IMR-90 (cell line): ENCODE data around the gene L3MBTL4. TPM values are rescaled to one million over a fixed set of nuclear protein-coding genes. Genes with fewer than 3 reads are reported as not detected.

Experiments
- ATAC-seq: fragments of 200-7000 bp; cut with Tn5 transposase; 2 replicates; pipeline ENCODE4 v1.9.1; 2020; ENCODE audit warnings: low read depth, mild to moderate bottlenecking, moderate library complexity
- BruUV-seq: library from RNA; stranded (reverse); fragments of 400-500 nt; replicated peaks from 2 replicates; lab custom pipeline; 2021; lab: Mats Ljungman, UMichigan
- CTCF ChIA-PET: fragments of 300-600 bp; formaldehyde crosslinking; extraction: SDS; loops from one replicate; lab custom pipeline; 2021; ENCODE audit warnings: antibody characterized with exemption; lab: Yijun Ruan, JAX
- POLR2A ChIA-PET: fragments of 300-600 bp; sonication (Branson Sonifier 250); formaldehyde crosslinking; loops from one replicate; lab custom pipeline; 2022; ENCODE audit warnings: antibody characterized with exemption; ENCODE audit not compliant: unreplicated experiment; lab: Charles Lee
- DNase-seq: peaks from one replicate; pipeline ENCODE4 v3.0.0; 2013
- H2AFZ ChIP-seq: replicated peaks from 2 replicates; pipeline ENCODE3; 2013; ENCODE audit warnings: low read length, mild to moderate bottlenecking; ENCODE audit not compliant: poor library complexity
- H2AK5ac ChIP-seq: 2 replicates; pipeline ENCODE4 v1.6.1; 2013; ENCODE audit warnings: low read depth, low read length, inconsistent platforms
- H2AK9ac ChIP-seq: replicated peaks from 2 replicates; pipeline ENCODE3; 2013; ENCODE audit warnings: mild to moderate bottlenecking, low read depth, low read length, moderate library complexity; ENCODE audit not compliant: poor library complexity
- H2BK120ac ChIP-seq: 2 replicates; pipeline ENCODE4 v1.6.1; 2013; ENCODE audit warnings: low read depth, low read length, inconsistent platforms
- H2BK15ac ChIP-seq: 3 replicates; pipeline ENCODE4 v1.6.1; 2013; ENCODE audit warnings: low read depth, low read length, inconsistent platforms
- H2BK20ac ChIP-seq: 2 replicates; pipeline ENCODE4 v1.6.1; 2013; ENCODE audit warnings: low read depth, mild to moderate bottlenecking, inconsistent platforms, low read length, moderate library complexity
- H2BK5ac ChIP-seq: 2 replicates; pipeline ENCODE4 v1.6.1; 2013; ENCODE audit warnings: mild to moderate bottlenecking, low read depth, low read length, inconsistent platforms; ENCODE audit not compliant: poor library complexity, severe bottlenecking
- H3K14ac ChIP-seq: replicated peaks from 2 replicates; pipeline ENCODE4 v1.6.1; 2013; ENCODE audit warnings: low read depth, low read length, inconsistent platforms
- H3K18ac ChIP-seq: 2 replicates; pipeline ENCODE4 v1.6.1; 2013; ENCODE audit warnings: low read depth, low read length, control low read depth
- H3K23ac ChIP-seq: 2 replicates; pipeline ENCODE4 v1.6.1; 2013; ENCODE audit warnings: low read depth, low read length, inconsistent platforms
- H3K27ac ChIP-seq: 2 replicates; pipeline ENCODE4 v1.5.1; 2013; ENCODE audit warnings: mild to moderate bottlenecking, control low read depth, low read length; ENCODE audit not compliant: insufficient read depth
- H3K27me3 ChIP-seq: 2 replicates; pipeline ENCODE4 v1.6.1; 2013; ENCODE audit warnings: low read length; ENCODE audit not compliant: control insufficient read depth, insufficient read depth
- H3K36me3 ChIP-seq: 2 replicates; pipeline ENCODE4 v1.6.1; 2013; ENCODE audit warnings: low read length, mixed read lengths; ENCODE audit not compliant: control insufficient read depth, insufficient read depth
- H3K4ac ChIP-seq: 2 replicates; pipeline ENCODE4 v1.6.1; 2013; ENCODE audit warnings: low read depth, low read length, inconsistent platforms
- H3K4me1 ChIP-seq: 2 replicates; pipeline ENCODE4 v1.6.1; 2013; ENCODE audit warnings: low read length, mixed read lengths; ENCODE audit not compliant: control insufficient read depth, insufficient read depth
- H3K4me2 ChIP-seq: 2 replicates; pipeline ENCODE4 v1.6.1; 2013; ENCODE audit warnings: low read depth, mild to moderate bottlenecking, control low read depth, low read length, moderate library complexity
- H3K4me3 ChIP-seq: 2 replicates; pipeline ENCODE4 v1.5.1; 2013; ENCODE audit warnings: low read depth, mild to moderate bottlenecking, control low read depth, low read length, moderate library complexity; ENCODE audit not compliant: insufficient read depth
- H3K56ac ChIP-seq: 2 replicates; pipeline ENCODE4 v1.6.1; 2013; ENCODE audit warnings: low read length, inconsistent platforms; ENCODE audit not compliant: insufficient read depth; ENCODE audit errors: extremely low read depth
- H3K79me1 ChIP-seq, 2 experiments: 2 replicates each; pipeline ENCODE4 v1.6.1; 2013; ENCODE audit warnings: low read length in 2 of 2, inconsistent platforms in 1 of 2, low read depth in 1 of 2
- H3K9ac ChIP-seq: 2 replicates; pipeline ENCODE4 v1.6.1; 2013; ENCODE audit warnings: low read depth, low read length, control low read depth
- H3K9me1 ChIP-seq: 2 replicates; pipeline ENCODE4 v1.6.1; 2013; ENCODE audit warnings: low read length, inconsistent platforms; ENCODE audit not compliant: insufficient read depth
- H3K9me3 ChIP-seq: 2 replicates; pipeline ENCODE4 v1.6.1; 2013; ENCODE audit warnings: low read length; ENCODE audit not compliant: control insufficient read depth, insufficient read depth
- H4K20me1 ChIP-seq: 2 replicates; pipeline ENCODE4 v1.6.1; 2013; ENCODE audit warnings: low read length, inconsistent platforms; ENCODE audit not compliant: insufficient read depth
- H4K5ac ChIP-seq: 2 replicates; pipeline ENCODE4 v1.6.1; 2013; ENCODE audit warnings: mild to moderate bottlenecking, low read depth, low read length, control low read depth
- H4K8ac ChIP-seq, 2 experiments: 2 replicates each; pipeline ENCODE4 v1.6.1; 2013; ENCODE audit warnings: low read depth in 2 of 2, low read length in 2 of 2, control low read depth in 1 of 2, inconsistent platforms in 1 of 2
- H4K91ac ChIP-seq: 2 replicates; pipeline ENCODE4 v1.6.1; 2013; ENCODE audit warnings: low read depth, low read length, inconsistent platforms; ENCODE audit not compliant: insufficient read depth
- CHD1 ChIP-seq: IDR thresholded peaks from 2 replicates; pipeline ENCODE4 v1.6.1; 2012; ENCODE audit warnings: low read depth, low read length, improper control_type of control experiment
- FOS ChIP-seq: fragments of 150-350 bp; IDR thresholded peaks from 2 replicates; pipeline ENCODE4 v1.6.1; 2016; ENCODE audit warnings: low read depth, low read length
- MXI1 ChIP-seq: IDR thresholded peaks from 2 replicates; pipeline ENCODE4 v1.6.1; 2012; ENCODE audit warnings: low read depth, mild to moderate bottlenecking, low read length, moderate library complexity, borderline replicate concordance
- RCOR1 ChIP-seq: IDR thresholded peaks from 2 replicates; pipeline ENCODE4 v1.6.1; 2012; ENCODE audit warnings: mild to moderate bottlenecking, low read length, improper control_type of control experiment; ENCODE audit not compliant: insufficient replicate concordance
- WGBS, 2 experiments: methylation state at CpG; one replicate each; pipeline versions ENCODE4 v1.1.5 to v1.1.7; 2013; ENCODE audit warnings: missing lambda C conversion rate in 2 of 2; ENCODE audit not compliant: insufficient read length in 1 of 2; ENCODE audit errors: extremely low coverage in 2 of 2; 5-methylcytosine and 5-hydroxymethylcytosine counted together
- dilution Hi-C: fragments of 300-500 bp; cut with HindIII; formaldehyde crosslinking; loops from one replicate; pipeline ENCODE4 v1.14.3; 2018; ENCODE audit warnings: low sequenced_read_pairs; ENCODE audit not compliant: unreplicated experiment
- in situ Hi-C: fragments of 300-500 bp; cut with MboI; formaldehyde crosslinking; loops from 3 replicates; pipeline ENCODE4 v1.14.3; 2019; ENCODE audit warnings: low sequenced_read_pairs, inconsistent platforms, mixed read lengths
- intact Hi-C: fragments of 100-400 bp; cut with micrococcal nuclease; formaldehyde crosslinking; loops from 2 replicates; pipeline ENCODE4 v1.10.0; 2022
- polyA plus RNA-seq, 3 experiments: library from polyadenylated mRNA; depleted of rRNA; stranded (reverse); fragments of >200 nt; gene quantifications; 2 replicates each; pipeline ENCODE4 v1.2.3, GENCODE V29; 2012; ENCODE audit warnings: low replicate concordance in 1 of 3
- total RNA-seq: library from RNA; depleted of rRNA; stranded (reverse); fragments of >200 nt; gene quantifications from 2 replicates; pipeline ENCODE4 v1.2.3, GENCODE V29; 2012
- TF ChIP-seq, protein P1 (sequence below): fragments of 150-350 bp; IDR thresholded peaks from 2 replicates; pipeline ENCODE4 v1.6.1; 2016; ENCODE audit warnings: low read depth, mild to moderate bottlenecking, low read length, moderate library complexity, borderline replicate concordance
- TF ChIP-seq, protein P2 (sequence below): conservative IDR thresholded peaks from 2 replicates; pipeline ENCODE4 v1.5.1; 2012; ENCODE audit warnings: mild to moderate bottlenecking, low read depth, low read length, improper control_type of control experiment
- TF ChIP-seq, protein P3 (sequence below): fragments of 150-350 bp; IDR thresholded peaks from 2 replicates; pipeline ENCODE4 v1.6.1; 2017; ENCODE audit warnings: mild to moderate bottlenecking, antibody characterized with exemption, low read length, low read depth

The L3MBTL4 gene
- total and polyA plus RNA-seq, 2 of the 4 experiments (the other 2 are of a cell fraction): under 0.01 to 0.02 TPM

DNA sequence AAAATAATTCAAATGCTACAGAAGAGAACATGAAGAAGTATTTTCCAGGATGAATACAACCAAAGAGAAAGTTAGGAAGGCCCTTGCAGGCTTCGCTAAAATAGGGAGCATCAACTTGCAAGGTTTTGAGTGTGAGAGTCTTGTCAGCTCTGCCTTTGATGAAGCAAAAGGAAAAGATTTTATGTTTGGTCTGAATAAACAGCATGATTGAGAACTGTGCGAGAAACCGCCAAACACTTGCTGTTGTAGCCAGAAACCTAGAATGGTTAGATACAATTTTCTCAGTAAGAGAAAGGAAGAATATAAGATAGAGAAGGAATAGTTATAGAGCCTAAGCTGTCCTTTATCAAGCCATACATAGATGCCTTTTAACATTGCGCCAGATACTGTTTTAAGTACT lies 163.6 kb downstream of the L3MBTL4 start:
- in situ Hi-C loops: no loop called here

More for the DNA sequence above, 163.6 kb downstream of the L3MBTL4 start:
- H4K8ac ChIP-seq: no peak overlapping the region
- ATAC-seq (no peak), DNase-seq (no peak)
- ChIA-PET POLR2A (no interaction called here), CTCF (no interaction called here)
- H2BK20ac ChIP-seq: no peak overlapping the region
- no peaks in the 10 kb centered on the region for H3K27me3 ChIP-seq
- H2BK120ac ChIP-seq: no peak overlapping the region
- WGBS, 2 experiments: no CpG with 5 or more reads among the region's 4 CpGs
- TF ChIP-seq, protein P1, sequence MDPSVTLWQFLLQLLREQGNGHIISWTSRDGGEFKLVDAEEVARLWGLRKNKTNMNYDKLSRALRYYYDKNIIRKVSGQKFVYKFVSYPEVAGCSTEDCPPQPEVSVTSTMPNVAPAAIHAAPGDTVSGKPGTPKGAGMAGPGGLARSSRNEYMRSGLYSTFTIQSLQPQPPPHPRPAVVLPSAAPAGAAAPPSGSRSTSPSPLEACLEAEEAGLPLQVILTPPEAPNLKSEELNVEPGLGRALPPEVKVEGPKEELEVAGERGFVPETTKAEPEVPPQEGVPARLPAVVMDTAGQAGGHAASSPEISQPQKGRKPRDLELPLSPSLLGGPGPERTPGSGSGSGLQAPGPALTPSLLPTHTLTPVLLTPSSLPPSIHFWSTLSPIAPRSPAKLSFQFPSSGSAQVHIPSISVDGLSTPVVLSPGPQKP: no peak
- TF ChIP-seq, protein P2, sequence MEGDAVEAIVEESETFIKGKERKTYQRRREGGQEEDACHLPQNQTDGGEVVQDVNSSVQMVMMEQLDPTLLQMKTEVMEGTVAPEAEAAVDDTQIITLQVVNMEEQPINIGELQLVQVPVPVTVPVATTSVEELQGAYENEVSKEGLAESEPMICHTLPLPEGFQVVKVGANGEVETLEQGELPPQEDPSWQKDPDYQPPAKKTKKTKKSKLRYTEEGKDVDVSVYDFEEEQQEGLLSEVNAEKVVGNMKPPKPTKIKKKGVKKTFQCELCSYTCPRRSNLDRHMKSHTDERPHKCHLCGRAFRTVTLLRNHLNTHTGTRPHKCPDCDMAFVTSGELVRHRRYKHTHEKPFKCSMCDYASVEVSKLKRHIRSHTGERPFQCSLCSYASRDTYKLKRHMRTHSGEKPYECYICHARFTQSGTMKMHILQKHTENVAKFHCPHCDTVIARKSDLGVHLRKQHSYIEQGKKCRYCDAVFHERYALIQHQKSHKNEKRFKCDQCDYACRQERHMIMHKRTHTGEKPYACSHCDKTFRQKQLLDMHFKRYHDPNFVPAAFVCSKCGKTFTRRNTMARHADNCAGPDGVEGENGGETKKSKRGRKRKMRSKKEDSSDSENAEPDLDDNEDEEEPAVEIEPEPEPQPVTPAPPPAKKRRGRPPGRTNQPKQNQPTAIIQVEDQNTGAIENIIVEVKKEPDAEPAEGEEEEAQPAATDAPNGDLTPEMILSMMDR: no peak
- TF ChIP-seq FOS: no peak
- TF ChIP-seq, protein P3, sequence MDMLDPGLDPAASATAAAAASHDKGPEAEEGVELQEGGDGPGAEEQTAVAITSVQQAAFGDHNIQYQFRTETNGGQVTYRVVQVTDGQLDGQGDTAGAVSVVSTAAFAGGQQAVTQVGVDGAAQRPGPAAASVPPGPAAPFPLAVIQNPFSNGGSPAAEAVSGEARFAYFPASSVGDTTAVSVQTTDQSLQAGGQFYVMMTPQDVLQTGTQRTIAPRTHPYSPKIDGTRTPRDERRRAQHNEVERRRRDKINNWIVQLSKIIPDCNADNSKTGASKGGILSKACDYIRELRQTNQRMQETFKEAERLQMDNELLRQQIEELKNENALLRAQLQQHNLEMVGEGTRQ: no peak
- TF ChIP-seq CHD1: no peak
- TF ChIP-seq MXI1: no peak
- no peak for TF ChIP-seq RCOR1
- H3K4me1 ChIP-seq: no peaks in the 10 kb centered on the region
- no peaks in the 10 kb centered on the region for H3K9me3 ChIP-seq
- no peak overlapping the region for H3K4me3 ChIP-seq
- H3K56ac ChIP-seq: no peak overlapping the region
- BruUV-seq: no TSS peak
- no peak overlapping the region for H4K91ac ChIP-seq
- no peak overlapping the region for H2BK15ac ChIP-seq
- no peak overlapping the region for H3K27ac ChIP-seq
- no peak overlapping the region for H2AK5ac ChIP-seq
- H3K23ac ChIP-seq: no peak overlapping the region
- intact Hi-C loops: no loop called here
- no peak overlapping the region for H4K5ac ChIP-seq
- no peaks in the 10 kb centered on the region for H3K79me1 ChIP-seq
- H2AFZ ChIP-seq: no peak overlapping the region
- no peak overlapping the region for H3K4me2 ChIP-seq
- H2AK9ac ChIP-seq: no peak overlapping the region
- no peak overlapping the region for H3K9ac ChIP-seq
- H3K36me3 ChIP-seq: no peaks in the 10 kb centered on the region
- H3K14ac ChIP-seq: no peak overlapping the region
- no peak overlapping the region for H2BK5ac ChIP-seq
- H3K18ac ChIP-seq: no peak overlapping the region
- no peaks in the 10 kb centered on the region for H3K9me1 ChIP-seq
- H4K20me1 ChIP-seq: no peaks in the 10 kb centered on the region
- dilution Hi-C loops: no loop called here
- H3K4ac ChIP-seq: no peak overlapping the region
